ENCODE results near the gene ATP2B2. TPM values are rescaled to one million over a fixed set of nuclear protein-coding genes. Genes with fewer than 3 reads are reported as not detected.

Gene ATP2B2
- total RNA-seq, 1 experiment from 2014 or later: not detected

GRCh38 chr3:10447110-10447509, 58.3 kb downstream of the ATP2B2 start (continued):
- TF ChIP-seq CBX3 (IDR thresholded peaks at IDR 0.05; ENCODE audit: low read depth): no peak

GRCh38 chr3:10445561-10446175, 59.7 kb downstream of the ATP2B2 start:
- Histone ChIP-seq H4K20me1 (ENCODE audit: insufficient read depth) (no peaks in the 10 kb centered on the region), H2AFZ (ENCODE audit: low read depth, low read length, poor library complexity, severe bottlenecking) (no peak overlapping the region), H3K36me3 (ENCODE audit: control insufficient read depth in 1 of 2, insufficient read depth in 2 of 2, low read length in 2 of 2) (no peaks in the 10 kb centered on the region), H3K79me2 (ENCODE audit: insufficient read depth, low read length) (no peaks in the 10 kb centered on the region), H3K9me3 (ENCODE audit: control insufficient read depth in 1 of 2, insufficient read depth in 1 of 2, low read depth in 1 of 2, low read length in 2 of 2) (no peaks in the 10 kb centered on the region), H3K9ac (ENCODE audit: low read length) (no peak overlapping the region), H3K27ac (ENCODE audit: low read depth, low read length) (no peak overlapping the region), H3K4me1 (ENCODE audit: control insufficient read depth in 1 of 2, insufficient read depth in 2 of 2, low read length in 2 of 2) (peaks cover 0 to 5% of the 10 kb centered on the region in 2 experiments; a peak in 1 of 4 replicates), H3K4me3 (replicated peaks in 1 of 2; ENCODE audit: low read depth in 1 of 2, low read length in 2 of 2) (no peak overlapping the region), H3K9me2 (ENCODE audit: insufficient read depth) (no peaks in the 10 kb centered on the region), H3K27me3 (ENCODE audit: insufficient read depth, low read length) (peaks cover 17% of the 10 kb centered on the region; the same call in 1 of the 2 replicates), H3K4me2 (ENCODE audit: low read length) (no peak overlapping the region)
- POLR2A ChIA-PET: no interaction called here
- no peak for ATAC-seq
- DNase-seq (ENCODE audit: low read depth, low spot score): no peak
- CTCF ChIA-PET: no interaction called here
- TF ChIP-seq YY1 (IDR thresholded peaks at IDR 0.05; ENCODE audit: extremely low read depth, insufficient replicate concordance, low read depth, low read length) (no peak), ZFX (IDR thresholded peaks at IDR 0.05) (no peak), CBX3 (IDR thresholded peaks at IDR 0.05; ENCODE audit: low read depth) (no peak), SRF (IDR thresholded peaks at IDR 0.05; ENCODE audit: low read depth) (no peak), POLR2AphosphoS5 (IDR thresholded peaks at IDR 0.05; ENCODE audit: low read depth, low read length) (no peak), EZH2phosphoT487 (IDR thresholded peaks at IDR 0.05; ENCODE audit: borderline replicate concordance) (no peak), ELF1 (IDR thresholded peaks at IDR 0.05; ENCODE audit: borderline replicate concordance, low read depth) (no peak), POLR2A (IDR thresholded peaks at IDR 0.05; ENCODE audit: borderline replicate concordance, extremely low read depth, insufficient read depth, insufficient read length) (no peak), REST (IDR thresholded peaks at IDR 0.05; ENCODE audit: low read depth) (no peak), FOSL1 (IDR thresholded peaks at IDR 0.05; ENCODE audit: low read depth) (no peak), EGR1 (IDR thresholded peaks at IDR 0.05; ENCODE audit: low read depth) (no peak)
- intact Hi-C loops (cut with micrococcal nuclease): no loop called here
- no TSS peak for BruUV-seq (replicated peaks)
- RAD21 ChIA-PET (ENCODE audit: low non-redundant PET in 1 of 2, low total read pairs in 2 of 2, uncharacterized antibody in 2 of 2, unreplicated experiment in 2 of 2): no interaction called here

Data from HCT116 (cell line).